A549 (cell line): ENCODE measurements around the gene GADD45B.
"Not testable (repeated sequence)": the region's sequence is repeated elsewhere in the genome, so short reads cannot be mapped to it uniquely, and the experiment has no call there.

Experiments used
- CEBPB ChIP-seq, 2 experiments: fragments of >200 bp in 1 of 2; sonication (Bioruptor Twin) in 1 of 2; formaldehyde crosslinking in 1 of 2; IDR thresholded peaks; 2 replicates each; pipeline ENCODE4 v1.6.1; 2012 to 2016
- CTCF ChIP-seq: fragments of >200 bp; sonication (Bioruptor Twin); formaldehyde crosslinking; IDR thresholded peaks from 3 replicates; pipeline ENCODE4 v1.5.1; 2016
- ESRRA ChIP-seq: fragments of 150-350 bp; IDR thresholded peaks from 2 replicates; pipeline ENCODE4 v1.6.1; 2014; ENCODE audit warnings: mild to moderate bottlenecking, low read length, borderline replicate concordance
- HMGXB4 ChIP-seq: fragments of 250-450 bp; sonication (Bioruptor Pico); IDR thresholded peaks from 2 replicates; pipeline ENCODE4 v1.5.0; 2021; ENCODE audit warnings: mild to moderate bottlenecking, moderate library complexity, borderline replicate concordance
- POLR2A ChIP-seq: IDR thresholded peaks from 2 replicates; pipeline ENCODE4 v1.6.1; 2012; ENCODE audit warnings: mild to moderate bottlenecking, low read length
- SREBF2 ChIP-seq: fragments of 450-650 bp; IDR thresholded peaks from 2 replicates; pipeline ENCODE4 v1.6.1; 2014; ENCODE audit warnings: mild to moderate bottlenecking, moderate library complexity

- TF ChIP-seq ESRRA; CTCF; CEBPB (IDR thresholded peaks at IDR 0.05); POLR2A; HMGXB4; SREBF2: not testable (repeated sequence)
These were observed 30.7 kb downstream of the GADD45B start for GRCh38 chr19:2506656-2507055.
